Neural cell (in vitro differentiated cells): Measurements from ENCODE around the gene TNFAIP3.

Source experiments
- CTCF ChIP-seq: fragments of 450-650 bp; IDR thresholded peaks from 2 replicates; pipeline ENCODE4 v1.5.1; 2014; ENCODE audit warnings: antibody characterized with exemption, mild to moderate bottlenecking, moderate library complexity; ENCODE audit not compliant: poor library complexity, severe bottlenecking
- EP300 ChIP-seq: fragments of 450-650 bp; conservative IDR thresholded peaks from 2 replicates; pipeline ENCODE4 v1.6.1; 2014; ENCODE audit warnings: antibody characterized with exemption, mild to moderate bottlenecking, moderate library complexity; ENCODE audit not compliant: poor library complexity, severe bottlenecking
- SMC3 ChIP-seq: fragments of 450-650 bp; conservative IDR thresholded peaks from 2 replicates; pipeline ENCODE4 v1.6.1; 2014; ENCODE audit warnings: antibody characterized with exemption, mild to moderate bottlenecking, moderate library complexity; ENCODE audit not compliant: poor library complexity
- TAF1 ChIP-seq: IDR thresholded peaks from 2 replicates; pipeline ENCODE4 v1.6.1; 2012; ENCODE audit warnings: low read depth

GRCh38 chr6:137868721-137869548, 1.9 kb downstream of the TNFAIP3 start:
- TF ChIP-seq TAF1 (no peak), SMC3 (no peak), EP300 (no peak), CTCF (no peak)
